HS-5 (cell line): ENCODE data around the gene PCGF3.
A peak's percentile ranks its signal among the peaks of the same experiment; 100 is the strongest.
"Not testable (repeated sequence)": the region's sequence is repeated elsewhere in the genome, so short reads cannot be mapped to it uniquely, and the experiment has no call there.

Source experiments
- DNase-seq: peaks from one replicate; pipeline ENCODE4 v3.0.0-alpha.2; 2012; ENCODE audit warnings: low read depth

The PCGF3 gene

DNA sequence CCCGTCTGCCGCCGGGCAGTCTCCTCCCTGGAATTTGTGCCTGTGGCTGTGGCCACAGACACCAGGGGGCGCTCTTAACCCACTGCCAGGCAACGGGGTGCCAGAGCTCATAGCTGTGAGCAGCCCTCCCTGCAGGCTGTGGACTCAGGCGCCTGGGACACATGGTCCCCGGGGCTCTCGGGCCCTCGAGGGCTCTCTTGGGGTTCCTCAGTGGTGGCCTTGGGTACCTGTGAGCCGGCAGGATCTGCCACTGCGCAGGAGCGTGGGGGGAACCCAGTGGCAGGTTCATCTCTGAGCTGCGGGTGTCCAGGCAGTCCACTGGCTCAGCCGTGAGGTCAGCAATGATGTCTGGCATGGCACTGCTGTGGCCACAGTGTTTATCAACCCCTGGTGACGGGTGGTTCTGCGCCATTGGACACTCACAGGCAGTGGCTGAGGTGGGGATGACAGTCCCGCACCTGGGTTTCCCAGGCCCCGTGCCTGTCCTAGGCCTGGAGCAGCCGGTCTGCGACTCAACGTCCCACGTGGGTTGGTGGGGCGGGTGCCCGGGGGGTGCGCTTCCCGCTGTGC is 37.2 kb downstream of the PCGF3 start:
- no peak for DNase-seq

DNA sequence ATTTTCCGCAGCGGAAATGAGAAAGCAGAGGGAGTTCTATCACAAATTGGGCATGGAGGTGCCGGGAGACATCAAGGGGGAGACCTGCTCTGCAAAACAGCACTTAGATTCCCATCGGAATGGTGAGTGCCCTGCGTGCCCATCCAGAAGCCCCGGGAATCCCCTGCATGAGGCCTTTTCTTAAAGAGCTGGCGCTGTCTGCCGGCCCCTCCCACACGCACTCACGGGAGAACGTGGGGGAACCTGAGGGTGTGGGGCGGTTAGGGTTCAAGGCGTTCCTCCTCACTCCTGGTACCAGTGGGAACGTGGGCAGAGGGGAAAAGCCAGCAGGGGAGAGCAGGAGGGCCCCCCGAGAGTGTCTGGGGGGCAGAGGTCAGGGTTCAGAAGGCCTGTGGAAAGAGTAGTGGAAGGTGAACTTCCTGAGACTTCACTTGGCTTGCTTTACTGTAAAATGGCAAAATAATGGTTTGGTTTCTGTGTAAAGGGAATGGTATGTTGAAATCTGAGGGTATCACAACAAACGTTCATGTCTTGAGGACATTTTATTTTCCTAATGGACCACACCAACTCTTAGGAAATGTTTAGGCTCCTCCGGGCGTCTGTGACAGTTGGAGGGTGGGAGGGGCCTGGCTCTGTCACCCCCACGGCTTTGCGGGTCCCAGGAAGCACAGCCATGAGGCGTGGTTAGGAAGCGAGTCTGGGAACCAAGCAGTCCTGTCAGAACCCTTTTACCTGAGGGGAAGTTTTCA is 38.0 kb downstream of the PCGF3 start:
- DNase-seq: no peak

DNA sequence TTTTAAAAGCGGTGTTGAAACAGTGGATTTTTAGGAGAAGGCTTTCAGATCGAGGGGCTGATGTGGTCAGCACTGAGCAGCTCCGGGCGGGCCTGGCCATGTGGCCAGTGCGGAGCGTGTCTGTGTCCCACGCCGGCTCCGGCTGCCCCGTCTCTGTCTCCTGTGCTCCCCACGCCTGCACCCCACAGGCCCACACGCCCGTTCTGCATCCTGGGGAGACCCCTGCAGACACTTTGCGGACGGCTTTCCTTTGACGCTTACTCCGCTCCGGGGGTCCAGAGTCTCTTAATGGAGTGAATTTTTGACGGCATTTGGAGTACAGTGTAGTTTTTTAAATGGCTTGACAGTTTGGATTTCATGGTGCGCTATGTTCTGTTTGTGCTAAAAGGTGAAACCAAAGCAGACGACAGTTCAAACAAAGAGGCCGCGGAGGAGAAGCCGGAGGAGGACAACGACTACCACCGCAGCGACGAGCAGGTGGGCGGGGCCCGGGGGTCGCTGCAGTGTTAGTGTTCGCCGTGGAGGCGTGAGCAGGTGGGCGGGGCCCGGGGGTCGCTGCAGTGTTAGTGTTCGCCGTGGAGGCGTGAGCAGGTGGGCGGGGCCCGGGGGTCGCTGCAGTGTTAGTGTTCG is 38.7 kb downstream of the PCGF3 start:
- no peak for DNase-seq

DNA sequence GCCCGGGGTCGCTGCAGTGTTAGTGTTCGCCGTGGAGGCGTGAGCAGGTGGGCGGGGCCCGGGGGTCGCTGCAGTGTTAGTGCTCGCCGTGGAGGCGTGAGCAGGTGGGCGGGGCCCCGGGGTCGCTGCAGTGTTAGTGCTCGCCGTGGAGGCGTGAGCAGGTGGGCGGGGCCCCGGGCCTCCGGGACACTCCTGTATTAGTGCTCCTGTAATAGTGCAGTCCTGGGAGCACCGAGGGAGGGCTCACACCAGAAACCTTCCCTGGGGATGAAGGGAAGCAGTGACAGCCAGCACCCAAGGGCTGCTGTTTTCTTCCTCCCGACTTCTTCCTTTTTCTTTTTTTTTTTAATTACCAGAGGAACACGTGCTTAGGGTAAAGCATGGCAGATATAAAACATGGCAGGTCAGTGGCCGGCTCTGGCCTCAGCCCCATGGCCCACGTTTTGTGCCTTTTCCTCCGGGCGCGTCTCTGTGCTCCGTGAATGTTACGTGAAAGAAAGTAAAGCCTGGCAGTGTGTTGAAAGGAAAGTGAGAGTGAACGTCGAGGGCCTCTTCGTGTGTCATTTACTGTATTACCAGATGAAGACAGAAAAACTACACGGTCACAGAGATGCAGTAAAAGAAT is 42.0 kb downstream of the PCGF3 start:
- DNase-seq: no peak

DNA sequence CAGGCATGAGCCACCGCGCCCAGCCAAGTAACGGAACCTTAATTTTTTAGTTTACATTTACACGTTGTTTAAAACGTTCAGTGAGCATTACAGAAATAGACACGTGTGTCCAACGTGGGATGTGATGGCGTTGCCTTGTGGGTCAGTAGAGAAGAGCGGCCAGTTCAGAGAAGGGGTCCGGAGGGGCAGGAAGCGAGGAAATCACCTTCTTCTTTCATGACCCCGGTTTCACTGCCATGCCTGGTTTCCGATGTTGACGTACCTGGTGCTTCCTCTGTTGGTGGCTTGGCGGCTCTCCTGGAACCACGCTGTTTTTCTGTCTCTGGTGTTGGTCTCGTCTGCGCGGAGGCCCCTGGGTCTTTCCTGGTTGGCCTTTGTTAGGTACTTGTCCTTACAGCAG is 42.8 kb downstream of the PCGF3 start:
- no peak for DNase-seq

DNA sequence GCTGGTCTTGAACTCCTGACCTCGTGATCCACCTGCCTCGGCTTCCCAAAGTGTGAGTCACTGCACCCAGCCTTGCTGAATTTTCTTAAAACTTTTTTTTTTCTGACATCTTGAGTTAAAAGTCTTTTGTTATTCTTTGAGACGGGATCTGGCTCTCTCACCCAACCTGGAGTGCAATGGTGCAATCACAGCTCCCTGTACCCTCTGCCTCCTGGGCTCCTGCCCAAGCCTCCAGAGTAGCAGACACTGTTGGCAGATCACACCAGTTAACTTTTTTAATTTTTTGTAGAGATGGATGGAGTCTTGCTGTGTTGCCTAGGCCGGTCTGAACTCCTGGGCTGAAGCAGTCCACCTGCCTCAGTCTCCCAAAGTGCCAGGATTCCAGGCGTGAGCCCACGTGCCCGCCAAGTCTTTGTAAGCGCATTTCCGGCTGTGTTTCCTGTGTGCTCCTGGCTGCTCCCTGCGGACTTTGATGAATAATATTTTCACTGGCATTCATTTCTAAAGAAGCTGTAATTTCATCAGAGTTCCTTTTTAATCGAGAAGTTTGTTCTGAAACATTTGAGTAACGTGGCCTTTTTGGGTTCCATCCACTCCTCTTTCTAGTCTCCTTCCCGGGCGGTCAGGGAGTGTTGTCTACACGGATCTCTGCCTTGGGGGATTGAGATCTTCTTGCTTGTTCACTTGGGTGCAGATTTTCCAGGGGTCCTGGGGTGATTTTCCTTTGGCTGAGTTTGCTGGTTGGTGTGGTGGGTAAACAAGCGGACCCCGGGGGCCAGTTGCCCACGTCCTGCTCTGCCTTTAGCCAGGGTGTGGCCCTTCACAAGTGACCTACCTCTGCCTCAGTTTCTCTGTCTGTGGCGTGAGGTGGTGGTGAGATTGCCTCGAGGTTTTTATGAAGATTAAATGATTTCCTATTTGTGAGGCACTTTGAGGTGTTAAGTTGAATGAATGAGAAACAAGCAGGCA is 44.4 kb downstream of the PCGF3 start:
- peak; percentile 20 for DNase-seq

DNA sequence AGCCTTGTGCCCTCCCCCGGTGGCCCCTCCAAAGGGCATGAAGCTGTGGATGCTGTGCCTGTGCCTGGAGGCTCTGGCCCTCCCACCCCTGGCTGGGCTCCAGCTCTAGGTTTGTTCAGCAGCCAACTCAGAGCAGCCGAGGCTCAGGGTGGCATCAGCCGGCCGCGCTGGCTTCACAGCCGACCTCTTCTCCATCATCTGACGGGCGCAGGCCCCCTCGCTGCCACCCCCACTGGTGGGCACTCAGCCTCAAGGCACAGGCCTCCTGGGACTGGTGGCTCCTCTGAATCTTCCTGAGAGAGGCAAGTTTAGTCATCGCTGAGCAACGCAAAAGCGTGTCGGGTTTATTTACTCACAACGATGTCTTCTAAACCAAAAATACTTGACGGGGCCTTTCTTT is 46.0 kb downstream of the PCGF3 start:
- no peak for DNase-seq

DNA sequence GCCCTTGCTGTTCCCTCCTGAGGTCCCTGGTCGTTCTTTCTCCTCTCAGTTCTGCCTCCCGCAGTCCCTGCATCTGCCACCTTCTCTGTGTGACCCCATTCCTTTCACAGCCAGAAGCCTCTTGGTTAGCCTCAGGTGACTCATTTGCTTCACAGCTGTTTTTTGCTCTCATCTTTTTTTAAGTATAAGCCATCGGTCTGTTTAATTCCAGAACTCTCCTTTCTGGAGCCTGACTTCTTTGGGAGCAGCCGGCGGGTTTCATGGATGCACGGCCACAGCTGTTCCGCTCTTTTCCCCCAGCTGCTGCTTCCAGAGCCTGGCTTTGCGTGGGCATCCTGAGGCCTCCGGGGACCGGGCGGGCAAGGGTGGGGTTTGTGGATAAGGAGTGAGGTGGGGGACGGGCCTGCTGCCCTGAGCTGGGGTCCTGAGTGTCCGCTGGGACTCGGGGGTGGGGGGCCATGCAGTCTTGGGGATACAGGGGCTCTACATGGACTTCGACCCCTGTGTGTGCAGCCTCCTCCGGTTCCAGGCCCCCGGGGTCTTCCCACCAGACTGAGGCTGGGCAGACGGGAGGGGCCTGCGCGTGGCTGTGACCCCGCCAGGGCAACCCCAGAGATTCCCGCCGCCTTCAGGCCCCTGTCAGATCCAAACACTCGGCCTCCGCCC is 46.7 kb downstream of the PCGF3 start:
- DNase-seq: no peak

DNA sequence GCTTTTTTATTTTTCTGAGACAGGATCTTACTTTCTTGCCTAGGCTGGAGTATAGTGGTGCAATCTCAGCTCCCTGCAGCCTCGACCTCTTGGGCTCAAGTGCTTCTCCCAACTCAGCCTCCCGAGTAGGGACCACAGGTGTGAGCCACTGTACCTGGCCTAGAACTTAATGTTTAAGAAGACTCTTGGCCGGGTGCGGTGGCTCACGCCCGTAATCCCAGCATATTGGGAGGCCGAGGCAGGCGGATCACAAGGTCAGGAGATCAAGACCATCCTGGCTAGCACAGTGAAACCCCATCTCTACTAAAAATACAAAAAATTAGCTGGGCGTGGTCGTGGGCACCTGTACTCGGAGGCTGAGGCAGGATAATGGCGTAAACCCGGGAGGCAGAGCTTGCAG is 47.6 kb downstream of the PCGF3 start:
- DNase-seq: not testable (repeated sequence)

DNA sequence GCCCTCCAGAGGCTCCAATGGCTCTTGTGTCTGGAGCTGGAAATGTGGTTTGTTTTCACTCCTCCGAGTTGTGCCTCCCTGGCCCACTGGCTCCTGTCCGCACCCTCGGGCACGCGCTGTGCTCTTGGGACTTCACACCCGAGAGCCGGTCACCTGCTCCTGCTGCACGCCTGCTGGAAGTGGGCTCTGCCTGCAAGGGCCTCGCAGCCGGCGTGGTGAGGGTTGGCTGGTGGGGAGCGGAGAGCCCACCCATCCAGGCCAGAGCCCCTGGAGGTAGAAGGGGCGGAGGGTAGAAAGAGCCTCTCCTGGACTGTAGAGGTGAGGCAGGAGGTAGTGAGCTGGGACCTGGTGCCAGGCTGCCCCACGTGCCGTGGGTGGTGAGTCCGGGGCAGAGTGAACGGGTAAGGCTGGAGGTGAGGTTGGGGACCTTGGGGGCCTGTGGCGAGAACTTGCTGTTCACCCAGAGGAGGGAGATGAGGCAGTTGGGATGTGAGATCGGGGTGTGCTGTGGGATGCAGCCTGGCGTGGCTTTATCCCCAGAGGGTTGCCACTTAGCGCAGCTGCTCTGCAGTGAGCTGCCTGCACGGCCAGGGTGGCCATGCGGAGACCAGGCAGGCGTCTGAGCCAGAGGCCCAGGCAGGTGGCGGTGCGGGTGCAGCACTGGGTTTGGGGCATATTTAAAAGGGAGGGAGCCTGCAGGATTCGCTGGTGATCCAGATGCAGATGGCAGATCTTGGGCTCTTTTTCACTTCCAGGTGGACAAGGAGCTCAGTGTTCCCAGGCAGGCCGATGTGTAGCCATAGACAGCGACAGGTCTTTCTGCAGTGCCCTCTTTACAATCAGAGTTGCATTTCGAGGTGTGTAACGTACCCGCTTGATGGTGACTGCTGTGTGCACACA is 48.8 kb downstream of the PCGF3 start:
- DNase-seq: no peak

DNA sequence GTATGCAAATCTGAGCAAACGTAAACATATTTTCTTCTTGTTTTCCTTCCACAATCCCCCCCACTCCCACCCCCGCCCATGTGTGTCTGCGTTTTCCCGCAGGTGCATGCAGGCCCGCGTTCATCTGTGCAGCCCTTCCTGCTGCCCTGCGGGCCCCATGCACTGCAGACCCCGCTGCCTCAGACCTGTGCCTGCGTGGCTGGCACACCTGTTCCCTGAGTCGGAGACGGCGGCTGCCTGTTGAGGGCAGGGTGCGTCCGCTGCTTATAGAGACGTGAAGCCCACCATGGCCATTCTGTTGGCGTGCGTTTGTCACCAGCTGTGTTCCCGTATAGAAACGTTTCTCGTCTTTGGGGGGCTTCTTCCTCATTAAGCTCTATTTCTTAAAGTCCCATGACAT is 51.5 kb downstream of the PCGF3 start:
- no peak for DNase-seq

DNA sequence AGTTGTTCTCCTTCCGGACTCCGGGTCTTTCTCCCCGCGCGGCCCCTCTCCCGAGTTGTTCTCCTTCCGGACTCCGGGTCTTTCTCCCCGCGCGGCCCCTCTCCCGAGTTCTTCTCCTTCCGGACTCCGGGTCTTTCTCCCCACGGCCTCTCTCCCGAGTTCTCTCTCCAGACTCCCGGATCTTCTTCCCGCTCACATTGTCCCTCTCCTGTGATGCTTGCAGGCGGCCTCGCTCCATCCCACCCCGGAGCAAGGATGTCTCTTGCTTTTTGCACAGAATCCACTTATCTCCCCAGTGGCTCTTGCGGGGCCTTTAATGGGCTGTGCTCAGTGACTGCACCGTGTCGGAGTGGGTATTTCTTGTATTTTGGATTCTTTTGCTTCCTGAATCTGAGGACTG is 54.2 kb downstream of the PCGF3 start:
- not testable (repeated sequence) for DNase-seq

DNA sequence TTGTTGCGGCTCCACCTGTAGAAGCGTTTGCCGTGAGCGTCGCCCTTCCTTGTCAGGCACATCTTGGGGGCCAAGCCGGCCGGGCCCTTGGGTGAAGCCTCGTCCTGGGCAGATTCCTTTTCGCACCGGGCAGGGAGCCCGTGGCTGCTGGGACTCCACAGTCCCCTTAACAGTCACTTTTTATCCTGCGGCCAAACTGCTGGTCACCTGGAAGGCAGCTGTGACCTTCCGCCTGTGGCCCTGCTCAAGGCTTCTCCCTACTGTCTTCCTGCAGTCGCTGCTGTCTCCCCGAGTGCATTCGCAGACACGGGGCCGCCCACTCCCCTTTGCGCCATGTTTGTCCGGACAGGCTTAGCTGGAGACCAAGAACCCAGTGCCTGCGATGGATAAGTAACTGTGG is 55.0 kb downstream of the PCGF3 start:
- DNase-seq: no peak

DNA sequence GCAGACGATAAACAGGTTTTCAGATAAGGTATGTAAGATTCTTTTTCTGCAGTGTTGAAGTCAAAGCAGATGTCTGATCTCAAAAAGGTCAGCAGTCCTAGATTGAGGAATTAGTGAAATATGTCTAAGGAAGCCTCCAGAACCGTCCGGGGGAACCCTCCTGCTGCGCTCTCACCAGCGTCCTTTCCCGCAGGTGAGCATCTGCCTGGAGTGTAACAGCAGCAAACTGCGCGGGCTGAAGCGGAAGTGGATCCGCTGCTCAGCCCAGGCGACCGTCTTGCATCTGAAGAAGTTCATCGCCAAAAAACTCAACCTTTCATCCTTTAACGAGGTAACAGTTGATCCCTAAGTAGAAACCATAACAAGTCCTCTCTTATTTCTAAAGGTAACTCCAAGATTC is 55.5 kb downstream of the PCGF3 start:
- DNase-seq: no peak

DNA sequence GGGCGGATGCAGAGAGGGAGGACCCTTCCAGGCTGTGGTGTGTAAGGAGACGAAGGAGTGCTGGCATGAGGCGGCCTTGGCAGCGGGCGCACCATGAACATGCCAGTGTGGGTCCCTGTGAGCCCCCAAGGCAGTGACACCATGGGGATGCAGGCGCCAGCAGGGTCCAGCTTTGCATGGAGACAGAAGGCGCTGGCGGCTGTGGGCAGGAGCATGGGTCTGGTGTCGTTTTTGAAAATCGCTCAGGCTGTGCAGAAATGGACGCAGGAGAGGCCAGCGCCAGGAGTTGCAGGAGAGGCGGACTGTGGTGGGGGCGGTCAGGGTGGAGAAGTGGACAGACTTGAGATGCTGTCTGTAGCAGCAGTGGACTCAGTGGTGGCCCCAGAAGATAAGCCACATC is 56.1 kb downstream of the PCGF3 start:
- no peak for DNase-seq

DNA sequence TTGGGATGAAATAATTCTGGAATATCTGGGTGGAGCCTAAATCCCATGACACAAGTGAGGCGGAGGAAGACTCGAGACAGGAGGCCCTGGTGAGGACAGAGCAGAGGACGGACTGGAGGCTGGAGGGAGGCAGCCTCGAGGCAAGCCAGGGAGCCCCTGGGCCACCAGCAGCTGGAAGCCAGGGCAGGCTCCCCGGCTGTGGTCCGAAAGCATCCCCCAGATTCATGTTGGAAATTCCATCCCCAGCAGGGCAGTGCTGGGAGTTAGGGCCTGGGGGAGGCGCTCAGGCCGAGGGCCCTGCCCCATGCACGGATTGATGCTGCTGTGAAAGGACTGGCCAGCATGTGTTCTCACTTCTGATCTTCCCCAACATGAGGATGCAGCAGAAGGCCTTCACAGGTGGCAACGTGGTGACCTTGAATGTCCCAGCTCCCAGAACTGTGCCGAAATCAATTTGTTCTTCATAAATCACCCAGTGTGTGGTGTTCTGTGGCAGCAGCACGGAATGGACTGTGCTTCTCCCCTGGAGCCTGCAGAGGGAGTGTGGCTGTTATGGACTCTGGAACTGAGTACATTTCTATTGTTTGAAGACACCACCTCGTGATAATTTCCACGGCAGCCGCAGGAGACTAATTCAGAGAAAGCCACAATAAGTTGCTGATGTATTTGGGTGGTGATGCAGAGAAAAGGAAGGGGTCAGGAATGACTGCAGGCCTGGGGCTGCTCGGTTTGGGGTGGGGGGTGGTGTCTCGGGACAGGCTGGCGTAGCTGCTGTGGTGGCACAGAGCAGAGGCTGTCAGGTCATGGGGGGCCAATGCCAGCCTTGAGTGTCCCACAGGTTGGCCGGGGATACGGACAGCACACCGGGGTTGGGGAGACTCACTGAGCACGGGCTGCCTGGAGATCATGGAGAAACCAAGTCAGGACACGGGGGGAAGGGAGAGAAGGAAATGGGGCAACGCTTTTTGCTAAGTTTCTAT is 56.9 kb downstream of the PCGF3 start:
- DNase-seq: no peak

DNA sequence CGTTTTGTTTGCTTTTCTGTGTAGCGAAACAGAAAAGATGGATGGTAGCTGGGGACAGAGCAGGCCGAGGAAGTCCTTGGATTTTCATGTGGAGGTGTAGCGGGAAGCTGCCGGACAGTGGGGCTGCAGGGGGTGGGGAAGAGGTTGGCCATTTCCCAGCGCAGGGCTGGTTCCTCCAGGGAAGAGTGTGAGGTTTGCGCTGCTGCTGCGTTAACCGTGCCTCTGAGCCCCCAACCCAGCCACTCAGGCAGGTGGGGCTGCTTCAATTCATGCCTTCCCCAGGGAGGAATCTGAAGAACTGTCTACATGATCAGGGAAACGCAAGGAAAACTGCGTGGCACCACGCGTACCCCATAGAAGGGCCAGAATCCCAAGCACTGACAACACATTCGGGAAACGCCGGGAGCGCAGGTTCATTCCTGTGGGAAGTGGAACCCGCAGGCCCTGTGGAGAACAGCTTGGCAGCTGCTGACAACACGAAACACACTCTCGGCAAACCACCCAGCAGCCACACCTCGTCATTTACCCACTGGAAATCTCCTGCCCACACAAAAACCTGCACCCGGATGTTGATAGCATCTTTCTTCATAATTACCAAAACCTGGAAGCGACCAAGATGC is 57.7 kb downstream of the PCGF3 start:
- no peak for DNase-seq

DNA sequence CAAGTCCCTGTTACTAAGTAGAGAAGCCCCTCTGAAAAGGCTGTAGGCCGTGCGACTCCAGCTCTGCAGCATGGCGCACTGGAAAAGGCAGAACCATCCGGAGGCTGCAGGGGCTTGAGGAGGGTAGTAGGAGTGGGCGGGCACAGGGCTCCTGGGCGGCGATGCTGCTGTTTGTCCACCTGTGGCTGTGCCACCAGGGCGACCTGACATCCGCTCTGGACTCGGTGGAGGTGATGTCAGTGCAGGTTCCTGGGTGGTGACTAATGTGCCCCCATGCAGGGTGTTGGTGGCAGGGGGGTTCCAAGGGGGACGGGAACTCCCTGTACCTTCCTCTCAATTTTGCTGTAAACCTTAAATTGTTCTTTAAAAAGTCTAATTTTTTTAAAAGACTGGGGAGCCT is 58.3 kb downstream of the PCGF3 start:
- no peak for DNase-seq
